DOHH2 (cell line): ENCODE measurements around the gene TNPO3.
A peak's percentile ranks its signal among the peaks of the same experiment; 100 is the strongest.

Experiments used
- H3F3A ChIP-seq: fragments of 200-600 bp; sonication (generic), shearing (Covaris generic); 2 replicates; pipeline ENCODE4 v1.6.0; 2016; ENCODE audit warnings: antibody characterized with exemption, mild to moderate bottlenecking; ENCODE audit not compliant: control insufficient read depth, insufficient read depth
- H3K27ac ChIP-seq: fragments of 200-600 bp; sonication (generic); 2 replicates; pipeline ENCODE4 v1.5.1; 2014; ENCODE audit warnings: low read depth, mild to moderate bottlenecking, low read length, moderate library complexity
- H3K27me3 ChIP-seq: fragments of 200-600 bp; sonication (generic); 2 replicates; pipeline ENCODE4 v1.6.1; 2014; ENCODE audit warnings: mild to moderate bottlenecking, low read length, mixed read lengths; ENCODE audit not compliant: control insufficient read depth
- H3K36me3 ChIP-seq: fragments of 200-600 bp; sonication (generic); 2 replicates; pipeline ENCODE4 v1.6.1; 2014; ENCODE audit warnings: mild to moderate bottlenecking, low read length, moderate library complexity, mixed read lengths; ENCODE audit not compliant: control insufficient read depth
- H3K4me1 ChIP-seq: fragments of 200-600 bp; sonication (generic); 2 replicates; pipeline ENCODE4 v1.6.1; 2014; ENCODE audit warnings: mild to moderate bottlenecking, low read length, mixed read lengths; ENCODE audit not compliant: control insufficient read depth
- H3K4me2 ChIP-seq: fragments of 200-600 bp; sonication (generic); 2 replicates; pipeline ENCODE4 v1.6.0; 2014; ENCODE audit warnings: mild to moderate bottlenecking, low read length, moderate library complexity
- H3K4me3 ChIP-seq: fragments of 200-600 bp; sonication (generic); 2 replicates; pipeline ENCODE4 v1.5.1; 2014; ENCODE audit warnings: mild to moderate bottlenecking, low read length, mixed read lengths
- H3K79me2 ChIP-seq: fragments of 200-600 bp; sonication (generic); 2 replicates; pipeline ENCODE4 v1.6.1; 2014; ENCODE audit warnings: mild to moderate bottlenecking, low read length, mixed read lengths; ENCODE audit not compliant: control insufficient read depth
- H3K9me2 ChIP-seq: fragments of 200-600 bp; sonication (generic); replicated peaks from 2 replicates; pipeline ENCODE4 v1.6.1; 2014; ENCODE audit warnings: mild to moderate bottlenecking, low read length, mixed read lengths; ENCODE audit not compliant: control insufficient read depth
- H3K9me3 ChIP-seq: fragments of 200-600 bp; sonication (generic); 2 replicates; pipeline ENCODE4 v1.6.1; 2014; ENCODE audit warnings: antibody characterized with exemption, low read length, mixed read lengths; ENCODE audit not compliant: control insufficient read depth, insufficient read depth
- H4K20me1 ChIP-seq: fragments of 200-600 bp; sonication (generic); 2 replicates; pipeline ENCODE4 v1.6.0; 2014; ENCODE audit warnings: low read depth, mild to moderate bottlenecking, antibody characterized with exemption, low read length, moderate library complexity; ENCODE audit not compliant: control insufficient read depth, insufficient read depth
- CTCF ChIP-seq: fragments of 200-600 bp; sonication (generic); IDR thresholded peaks from one replicate; pipeline ENCODE4 v1.5.1; 2014; ENCODE audit warnings: antibody characterized with exemption, mild to moderate bottlenecking, low read depth, low read length; ENCODE audit not compliant: poor library complexity, severe bottlenecking
- EZH2phosphoT487 ChIP-seq: fragments of 200-600 bp; sonication (generic); IDR thresholded peaks from 2 replicates; pipeline ENCODE4 v1.6.1; 2017; ENCODE audit warnings: borderline replicate concordance, mild to moderate bottlenecking, antibody characterized with exemption, low read length, moderate library complexity, mixed read lengths

TNPO3 gene

GRCh38 chr7:128904381-128905197 is 150.3 kb downstream of the TNPO3 start:
- Histone ChIP-seq H3K27ac (no peak overlapping the region), H3K4me1 (peaks cover 3% of the 10 kb centered on the region), H3K9me3 (0 out of 2 replicates have a peak, but pooled peaks cover 1% of the 10 kb centered on the region), H3K79me2 (no peaks in the 10 kb centered on the region), H3F3A (no peaks in the 10 kb centered on the region), H3K36me3 (no peaks in the 10 kb centered on the region), H3K27me3 (peaks cover 15% of the 10 kb centered on the region; the same call in 1 of the 2 replicates), H3K4me2 (peak overlapping the region; percentile 44), H3K9me2 (no peaks in the 10 kb centered on the region), H4K20me1 (no peaks in the 10 kb centered on the region), H3K4me3 (peak overlapping the region; percentile 24; the same call in 1 of the 2 replicates)
- TF ChIP-seq EZH2phosphoT487, result no peak
- peak; percentile 91 for TF ChIP-seq CTCF
